Measurements from ENCODE around the gene FETUB. TPM values are rescaled to one million over a fixed set of nuclear protein-coding genes. Genes with fewer than 3 reads are reported as not detected.

FETUB gene
- total RNA-seq, 1 experiment from 2014 or later = not detected

DNA sequence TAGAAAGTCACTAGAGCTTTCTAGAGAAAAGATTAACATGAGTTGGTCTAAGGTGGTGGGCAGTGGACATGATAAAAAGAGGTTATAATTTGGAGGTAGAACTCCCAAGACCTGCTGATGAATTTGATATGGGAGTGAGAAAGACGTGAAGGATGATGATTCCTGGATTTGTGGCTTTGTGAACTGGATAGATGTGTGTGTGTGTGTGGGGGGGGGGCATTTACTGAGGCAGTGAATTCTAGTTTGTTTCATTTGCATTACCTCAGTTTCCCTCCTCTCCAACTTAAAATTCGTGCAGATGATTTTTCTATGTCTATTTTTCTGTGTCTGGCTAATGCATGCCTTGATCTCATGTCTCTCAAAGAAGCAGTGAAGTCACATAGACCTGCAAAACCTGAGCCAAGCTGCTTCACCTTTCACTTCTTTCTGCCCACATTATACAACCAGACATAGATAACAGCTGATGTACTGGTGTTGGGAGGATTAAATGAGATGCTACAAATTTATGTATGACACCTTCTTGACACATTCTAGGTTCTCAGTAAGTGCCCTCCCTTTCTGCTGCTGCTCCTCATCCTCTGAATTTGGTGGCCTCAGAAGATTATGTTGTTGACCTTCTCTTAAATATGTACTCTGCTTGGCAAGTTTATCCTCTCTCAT is 17.4 kb upstream of the FETUB start:
- Histone ChIP-seq H3K4me3 (replicated peaks in 1 of 2; ENCODE audit: low read depth in 1 of 2, low read length in 2 of 2) (no peak overlapping the region), H3K27ac (ENCODE audit: low read depth, low read length) (no peak overlapping the region), H2AFZ (ENCODE audit: low read depth, low read length, poor library complexity, severe bottlenecking) (no peak overlapping the region), H3K36me3 (ENCODE audit: control insufficient read depth in 1 of 2, insufficient read depth in 2 of 2, low read length in 2 of 2) (no peaks in the 10 kb centered on the region), H3K9ac (ENCODE audit: low read length) (no peak overlapping the region), H3K27me3 (ENCODE audit: insufficient read depth, low read length) (no peaks in the 10 kb centered on the region), H4K20me1 (ENCODE audit: insufficient read depth) (no peaks in the 10 kb centered on the region), H3K4me2 (ENCODE audit: low read length) (no peak overlapping the region), H3K79me2 (ENCODE audit: insufficient read depth, low read length) (no peaks in the 10 kb centered on the region), H3K9me3 (ENCODE audit: control insufficient read depth in 1 of 2, insufficient read depth in 1 of 2, low read depth in 1 of 2, low read length in 2 of 2) (no peaks in the 10 kb centered on the region), H3K9me2 (ENCODE audit: insufficient read depth) (no peaks in the 10 kb centered on the region), H3K4me1 (ENCODE audit: control insufficient read depth in 1 of 2, insufficient read depth in 2 of 2, low read length in 2 of 2) (no peaks in the 10 kb centered on the region)
- no TSS peak for BruUV-seq (replicated peaks)
- intact Hi-C loops (cut with micrococcal nuclease) = no loop called here
- no peak for DNase-seq (ENCODE audit: low read depth, low spot score)
- POLR2A ChIA-PET = no interaction called here
- CTCF ChIA-PET = no interaction called here
- TF ChIP-seq RAD21 (IDR thresholded peaks at IDR 0.05; ENCODE audit: low read depth) = no peak
- TF ChIP-seq TCF7L2 (IDR thresholded peaks at IDR 0.05; ENCODE audit: borderline replicate concordance, extremely low read depth, insufficient read depth, insufficient read length) = no peak
- TF ChIP-seq JUND (IDR thresholded peaks at IDR 0.05) = no peak
- no peak for TF ChIP-seq EGR1 (IDR thresholded peaks at IDR 0.05; ENCODE audit: low read depth)
- TF ChIP-seq EZH2phosphoT487 (IDR thresholded peaks at IDR 0.05; ENCODE audit: borderline replicate concordance) = no peak
- RAD21 ChIA-PET (ENCODE audit: low non-redundant PET in 1 of 2, low total read pairs in 2 of 2, uncharacterized antibody in 2 of 2, unreplicated experiment in 2 of 2) = no interaction called here
- no peak for ATAC-seq

DNA sequence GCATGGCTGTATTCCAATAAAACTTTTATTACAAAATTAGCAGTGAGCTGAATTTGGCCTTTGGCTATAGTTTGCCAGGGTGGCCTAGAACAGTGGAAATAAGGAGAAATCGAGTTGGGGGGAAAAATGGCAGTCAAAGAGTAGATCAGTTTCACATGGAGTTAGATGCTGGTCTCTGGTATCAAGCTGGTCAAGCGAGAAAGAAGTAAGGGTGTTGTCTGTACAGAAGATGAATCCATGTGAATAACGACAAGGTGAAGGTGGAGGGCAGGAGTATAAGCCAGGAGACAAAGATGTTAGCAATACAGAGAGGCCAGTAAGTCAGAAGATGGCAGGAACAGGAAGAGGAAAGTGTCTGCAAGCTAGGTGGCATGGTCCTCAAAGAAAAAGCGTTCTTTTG is 15.6 kb upstream of the FETUB start:
- intact Hi-C loops (cut with micrococcal nuclease) = no loop called here
- no peaks in the 10 kb centered on the region for H3K4me1 ChIP-seq (ENCODE audit: control insufficient read depth in 1 of 2, insufficient read depth in 2 of 2, low read length in 2 of 2)
- no peak overlapping the region for H3K27ac ChIP-seq (ENCODE audit: low read depth, low read length)
- POLR2A ChIA-PET = no interaction called here
- no peaks in the 10 kb centered on the region for H3K36me3 ChIP-seq (ENCODE audit: control insufficient read depth in 1 of 2, insufficient read depth in 2 of 2, low read length in 2 of 2)
- CTCF ChIA-PET = interaction anchor here (1.0 to 1.8 kb wide), 2 partner anchors 10 to 15 kb away, joined by 3 to 4 read pairs; no protein-coding TSS in a partner anchor
- H3K9me3 ChIP-seq (ENCODE audit: control insufficient read depth in 1 of 2, insufficient read depth in 1 of 2, low read depth in 1 of 2, low read length in 2 of 2) = no peaks in the 10 kb centered on the region
- no peaks in the 10 kb centered on the region for H3K9me2 ChIP-seq (ENCODE audit: insufficient read depth)
- H3K79me2 ChIP-seq (ENCODE audit: insufficient read depth, low read length) = no peaks in the 10 kb centered on the region
- no peaks in the 10 kb centered on the region for H3K27me3 ChIP-seq (ENCODE audit: insufficient read depth, low read length)
- no peak overlapping the region for H3K4me3 ChIP-seq (replicated peaks in 1 of 2; ENCODE audit: low read depth in 1 of 2, low read length in 2 of 2)
- no TSS peak for BruUV-seq (replicated peaks)
- no peak for ATAC-seq
- no peak overlapping the region for H2AFZ ChIP-seq (ENCODE audit: low read depth, low read length, poor library complexity, severe bottlenecking)
- H4K20me1 ChIP-seq (ENCODE audit: insufficient read depth) = no peaks in the 10 kb centered on the region
- RAD21 ChIA-PET (ENCODE audit: low non-redundant PET in 1 of 2, low total read pairs in 2 of 2, uncharacterized antibody in 2 of 2, unreplicated experiment in 2 of 2) = no interaction called here
- H3K4me2 ChIP-seq (ENCODE audit: low read length) = no peak overlapping the region
- DNase-seq (ENCODE audit: low read depth, low spot score) = no peak
- no peak overlapping the region for H3K9ac ChIP-seq (ENCODE audit: low read length)
- TF ChIP-seq POLR2AphosphoS5 (IDR thresholded peaks at IDR 0.05; ENCODE audit: low read depth, low read length) (no peak), SP1 (IDR thresholded peaks at IDR 0.05; ENCODE audit: low read depth) (no peak), YY1 (IDR thresholded peaks at IDR 0.05; ENCODE audit: extremely low read depth, insufficient replicate concordance, low read depth, low read length) (no peak), SRF (IDR thresholded peaks at IDR 0.05; ENCODE audit: low read depth) (no peak), SIN3A (IDR thresholded peaks at IDR 0.05; ENCODE audit: low read depth) (no peak), EZH2phosphoT487 (IDR thresholded peaks at IDR 0.05; ENCODE audit: borderline replicate concordance) (no peak), TCF7L2 (IDR thresholded peaks at IDR 0.05; ENCODE audit: borderline replicate concordance, extremely low read depth, insufficient read depth, insufficient read length) (no peak), CEBPB (IDR thresholded peaks at IDR 0.05; ENCODE audit: low read depth) (no peak), RAD21 (IDR thresholded peaks at IDR 0.05; ENCODE audit: low read depth) (no peak), CBX3 (IDR thresholded peaks at IDR 0.05; ENCODE audit: low read depth) (no peak)
- TF ChIP-seq, protein P1, sequence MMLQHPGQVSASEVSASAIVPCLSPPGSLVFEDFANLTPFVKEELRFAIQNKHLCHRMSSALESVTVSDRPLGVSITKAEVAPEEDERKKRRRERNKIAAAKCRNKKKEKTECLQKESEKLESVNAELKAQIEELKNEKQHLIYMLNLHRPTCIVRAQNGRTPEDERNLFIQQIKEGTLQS (IDR thresholded peaks at IDR 0.05) = no peak
- TF ChIP-seq, protein P2, sequence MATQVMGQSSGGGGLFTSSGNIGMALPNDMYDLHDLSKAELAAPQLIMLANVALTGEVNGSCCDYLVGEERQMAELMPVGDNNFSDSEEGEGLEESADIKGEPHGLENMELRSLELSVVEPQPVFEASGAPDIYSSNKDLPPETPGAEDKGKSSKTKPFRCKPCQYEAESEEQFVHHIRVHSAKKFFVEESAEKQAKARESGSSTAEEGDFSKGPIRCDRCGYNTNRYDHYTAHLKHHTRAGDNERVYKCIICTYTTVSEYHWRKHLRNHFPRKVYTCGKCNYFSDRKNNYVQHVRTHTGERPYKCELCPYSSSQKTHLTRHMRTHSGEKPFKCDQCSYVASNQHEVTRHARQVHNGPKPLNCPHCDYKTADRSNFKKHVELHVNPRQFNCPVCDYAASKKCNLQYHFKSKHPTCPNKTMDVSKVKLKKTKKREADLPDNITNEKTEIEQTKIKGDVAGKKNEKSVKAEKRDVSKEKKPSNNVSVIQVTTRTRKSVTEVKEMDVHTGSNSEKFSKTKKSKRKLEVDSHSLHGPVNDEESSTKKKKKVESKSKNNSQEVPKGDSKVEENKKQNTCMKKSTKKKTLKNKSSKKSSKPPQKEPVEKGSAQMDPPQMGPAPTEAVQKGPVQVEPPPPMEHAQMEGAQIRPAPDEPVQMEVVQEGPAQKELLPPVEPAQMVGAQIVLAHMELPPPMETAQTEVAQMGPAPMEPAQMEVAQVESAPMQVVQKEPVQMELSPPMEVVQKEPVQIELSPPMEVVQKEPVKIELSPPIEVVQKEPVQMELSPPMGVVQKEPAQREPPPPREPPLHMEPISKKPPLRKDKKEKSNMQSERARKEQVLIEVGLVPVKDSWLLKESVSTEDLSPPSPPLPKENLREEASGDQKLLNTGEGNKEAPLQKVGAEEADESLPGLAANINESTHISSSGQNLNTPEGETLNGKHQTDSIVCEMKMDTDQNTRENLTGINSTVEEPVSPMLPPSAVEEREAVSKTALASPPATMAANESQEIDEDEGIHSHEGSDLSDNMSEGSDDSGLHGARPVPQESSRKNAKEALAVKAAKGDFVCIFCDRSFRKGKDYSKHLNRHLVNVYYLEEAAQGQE (IDR thresholded peaks at IDR 0.05; ENCODE audit: low read depth) = no peak
- TF ChIP-seq, protein P3, sequence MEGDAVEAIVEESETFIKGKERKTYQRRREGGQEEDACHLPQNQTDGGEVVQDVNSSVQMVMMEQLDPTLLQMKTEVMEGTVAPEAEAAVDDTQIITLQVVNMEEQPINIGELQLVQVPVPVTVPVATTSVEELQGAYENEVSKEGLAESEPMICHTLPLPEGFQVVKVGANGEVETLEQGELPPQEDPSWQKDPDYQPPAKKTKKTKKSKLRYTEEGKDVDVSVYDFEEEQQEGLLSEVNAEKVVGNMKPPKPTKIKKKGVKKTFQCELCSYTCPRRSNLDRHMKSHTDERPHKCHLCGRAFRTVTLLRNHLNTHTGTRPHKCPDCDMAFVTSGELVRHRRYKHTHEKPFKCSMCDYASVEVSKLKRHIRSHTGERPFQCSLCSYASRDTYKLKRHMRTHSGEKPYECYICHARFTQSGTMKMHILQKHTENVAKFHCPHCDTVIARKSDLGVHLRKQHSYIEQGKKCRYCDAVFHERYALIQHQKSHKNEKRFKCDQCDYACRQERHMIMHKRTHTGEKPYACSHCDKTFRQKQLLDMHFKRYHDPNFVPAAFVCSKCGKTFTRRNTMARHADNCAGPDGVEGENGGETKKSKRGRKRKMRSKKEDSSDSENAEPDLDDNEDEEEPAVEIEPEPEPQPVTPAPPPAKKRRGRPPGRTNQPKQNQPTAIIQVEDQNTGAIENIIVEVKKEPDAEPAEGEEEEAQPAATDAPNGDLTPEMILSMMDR (IDR thresholded peaks at IDR 0.05 in 2 of 3, conservative IDR thresholded peaks at IDR 0.05 in 1 of 3; ENCODE audit: borderline replicate concordance in 1 of 3, insufficient read depth in 1 of 3, low read depth in 2 of 3, low read length in 2 of 3) = no peak

All from HCT116 (cell line).